BLaER1 (cell line): ENCODE measurements around the gene PGBD1.

Experiments
- H3K27ac ChIP-seq: shearing (Covaris generic); formaldehyde crosslinking; 2 replicates; pipeline ENCODE4 v1.8.1; 2022
- H3K27me3 ChIP-seq: shearing (Covaris generic); formaldehyde crosslinking; 2 replicates; pipeline ENCODE4 v1.8.1; 2022
- H3K36me3 ChIP-seq: shearing (Covaris generic); formaldehyde crosslinking; 2 replicates; pipeline ENCODE4 v1.8.1; 2022
- H3K4me1 ChIP-seq: shearing (Covaris generic); formaldehyde crosslinking; 2 replicates; pipeline ENCODE4 v1.8.1; 2022
- H3K4me2 ChIP-seq: shearing (Covaris generic); formaldehyde crosslinking; 2 replicates; pipeline ENCODE4 v1.8.1; 2022
- H3K4me3 ChIP-seq: shearing (Covaris generic); formaldehyde crosslinking; 2 replicates; pipeline ENCODE4 v1.8.1; 2022
- H3K9ac ChIP-seq: shearing (Covaris generic); formaldehyde crosslinking; 2 replicates; pipeline ENCODE4 v1.8.1; 2022
- H3K9me3 ChIP-seq: shearing (Covaris generic); formaldehyde crosslinking; 2 replicates; pipeline ENCODE4 v1.8.1; 2022
- H4K20me1 ChIP-seq: shearing (Covaris generic); formaldehyde crosslinking; 2 replicates; pipeline ENCODE4 v1.8.1; 2022
- Cebpa-rat ChIP-seq: shearing (Covaris generic); IDR thresholded peaks from 2 replicates; pipeline ENCODE4 v1.8.1; 2022

PGBD1 gene

GRCh38 chr6:28281288-28282064 lies at the start of gene PGBD1:
Gene PGBD1, plus strand, starts transcription at chr6:28281572. Its CDS starts 2,242 bp downstream, at chr6:28283814.
- Histone ChIP-seq H3K4me2 (peak within 1 kb of the TSS; percentile 83), H3K36me3 (peaks cover 33% of the 10 kb centered on the region), H3K4me3 (peak within 1 kb of the TSS; percentile 69), H3K27me3 (peaks cover 34% of the 10 kb centered on the region), H3K27ac (peak within 1 kb of the TSS; percentile 16; the same call in 1 of the 2 replicates), H3K4me1 (0 out of 2 replicates have a peak, but pooled peaks cover 9% of the 10 kb centered on the region), H4K20me1 (no peaks in the 10 kb centered on the region), H3K9ac (peak within 1 kb of the TSS; percentile 72), H3K9me3 (peaks cover 4% of the 10 kb centered on the region; the same call in 1 of the 2 replicates)
- no peak for TF ChIP-seq Cebpa-rat

- H3K9me3 ChIP-seq, result peaks cover 21% of the 10 kb centered on the region
- H3K36me3 ChIP-seq, result peaks cover 56% of the 10 kb centered on the region
- no peak for TF ChIP-seq Cebpa-rat
- H3K9ac ChIP-seq, result no peak overlapping the region
- H3K4me3 ChIP-seq, result no peak overlapping the region
- no peaks in the 10 kb centered on the region for H3K4me1 ChIP-seq
- no peak overlapping the region for H3K27ac ChIP-seq
- H3K27me3 ChIP-seq, result no peaks in the 10 kb centered on the region
- no peak overlapping the region for H3K4me2 ChIP-seq
- no peaks in the 10 kb centered on the region for H4K20me1 ChIP-seq
Measured at GRCh38 chr6:28232785-28233184, 48.6 kb upstream of the PGBD1 start.

GRCh38 chr6:28235912-28236452 lies 45.4 kb upstream of the PGBD1 start:
- Histone ChIP-seq H3K4me1 (no peaks in the 10 kb centered on the region), H3K4me2 (no peak overlapping the region), H3K36me3 (peaks cover 25% of the 10 kb centered on the region), H3K9me3 (peaks cover 21% of the 10 kb centered on the region), H3K4me3 (no peak overlapping the region), H4K20me1 (no peaks in the 10 kb centered on the region), H3K9ac (no peak overlapping the region), H3K27me3 (no peaks in the 10 kb centered on the region), H3K27ac (no peak overlapping the region)
- TF ChIP-seq Cebpa-rat, result no peak

- Histone ChIP-seq H3K9me3 (no peaks in the 10 kb centered on the region), H3K36me3 (peaks cover 11% of the 10 kb centered on the region), H3K4me3 (no peak overlapping the region), H3K4me1 (no peaks in the 10 kb centered on the region), H3K27ac (no peak overlapping the region), H4K20me1 (no peaks in the 10 kb centered on the region), H3K9ac (no peak overlapping the region), H3K27me3 (no peaks in the 10 kb centered on the region), H3K4me2 (no peak overlapping the region)
- no peak for TF ChIP-seq Cebpa-rat
Measured at GRCh38 chr6:28239636-28240035, 41.7 kb upstream of the PGBD1 start.

- Histone ChIP-seq H3K4me1 (no peaks in the 10 kb centered on the region), H3K9ac (no peak overlapping the region), H3K9me3 (no peaks in the 10 kb centered on the region), H4K20me1 (no peaks in the 10 kb centered on the region), H3K36me3 (peaks cover 19% of the 10 kb centered on the region), H3K27me3 (no peaks in the 10 kb centered on the region), H3K4me3 (no peak overlapping the region), H3K27ac (no peak overlapping the region), H3K4me2 (no peak overlapping the region)
- no peak for TF ChIP-seq Cebpa-rat
Measured at GRCh38 chr6:28240471-28240870, 40.9 kb upstream of the PGBD1 start.

GRCh38 chr6:28243946-28244345 lies 37.4 kb upstream of the PGBD1 start:
- Histone ChIP-seq H3K36me3 (peaks cover 54% of the 10 kb centered on the region), H4K20me1 (no peaks in the 10 kb centered on the region), H3K4me3 (no peak overlapping the region), H3K4me1 (no peaks in the 10 kb centered on the region), H3K9ac (no peak overlapping the region), H3K4me2 (no peak overlapping the region), H3K27ac (no peak overlapping the region), H3K9me3 (no peaks in the 10 kb centered on the region), H3K27me3 (no peaks in the 10 kb centered on the region)
- TF ChIP-seq Cebpa-rat, result no peak

GRCh38 chr6:28245206-28245941 lies 36.0 kb upstream of the PGBD1 start:
- H3K9ac ChIP-seq, result no peak overlapping the region
- no peaks in the 10 kb centered on the region for H3K27me3 ChIP-seq
- H3K9me3 ChIP-seq, result no peaks in the 10 kb centered on the region
- no peak overlapping the region for H3K4me3 ChIP-seq
- peaks cover 6% of the 10 kb centered on the region for H3K4me1 ChIP-seq
- H3K27ac ChIP-seq, result no peak overlapping the region
- peaks cover 61% of the 10 kb centered on the region for H3K36me3 ChIP-seq
- H4K20me1 ChIP-seq, result no peaks in the 10 kb centered on the region
- no peak for TF ChIP-seq Cebpa-rat
- H3K4me2 ChIP-seq, result no peak overlapping the region

- Histone ChIP-seq H3K36me3 (peaks cover 57% of the 10 kb centered on the region), H4K20me1 (no peaks in the 10 kb centered on the region), H3K27me3 (no peaks in the 10 kb centered on the region), H3K4me1 (peaks cover 25% of the 10 kb centered on the region), H3K9ac (no peak overlapping the region), H3K27ac (no peak overlapping the region), H3K9me3 (no peaks in the 10 kb centered on the region), H3K4me2 (no peak overlapping the region), H3K4me3 (no peak overlapping the region)
- no peak for TF ChIP-seq Cebpa-rat
Measured at GRCh38 chr6:28248916-28249315, 32.5 kb upstream of the PGBD1 start.

GRCh38 chr6:28250747-28251146 lies 30.6 kb upstream of the PGBD1 start:
- Histone ChIP-seq H3K4me3 (peak overlapping the region; percentile 97), H3K9me3 (no peaks in the 10 kb centered on the region), H3K36me3 (peaks cover 39% of the 10 kb centered on the region), H3K4me2 (peak overlapping the region; percentile 84), H3K4me1 (peaks cover 25% of the 10 kb centered on the region), H3K27ac (no peak overlapping the region), H3K9ac (no peak overlapping the region; the same call in 1 of the 2 replicates), H4K20me1 (no peaks in the 10 kb centered on the region), H3K27me3 (no peaks in the 10 kb centered on the region)
- no peak for TF ChIP-seq Cebpa-rat

- H3K27me3 ChIP-seq, result no peaks in the 10 kb centered on the region
- H3K9ac ChIP-seq, result peak overlapping the region; percentile 84
- peak overlapping the region; percentile 70 for H3K27ac ChIP-seq
- peak overlapping the region; percentile 84 for H3K4me2 ChIP-seq
- H3K4me3 ChIP-seq, result peak overlapping the region; percentile 97
- no peaks in the 10 kb centered on the region for H3K9me3 ChIP-seq
- H4K20me1 ChIP-seq, result no peaks in the 10 kb centered on the region
- peaks cover 25% of the 10 kb centered on the region for H3K4me1 ChIP-seq
- no peak for TF ChIP-seq Cebpa-rat
- H3K36me3 ChIP-seq, result peaks cover 30% of the 10 kb centered on the region
Measured at GRCh38 chr6:28251661-28252008, 29.7 kb upstream of the PGBD1 start.
